NCI-H2196 (cell line): ENCODE data around the gene MORN1.

Experiments used
- DNase-seq: peaks from one replicate; lab custom pipeline; 2025; ENCODE audit not compliant: unreplicated experiment; lab: John Stamatoyannopoulos, UW

Gene MORN1

DNA sequence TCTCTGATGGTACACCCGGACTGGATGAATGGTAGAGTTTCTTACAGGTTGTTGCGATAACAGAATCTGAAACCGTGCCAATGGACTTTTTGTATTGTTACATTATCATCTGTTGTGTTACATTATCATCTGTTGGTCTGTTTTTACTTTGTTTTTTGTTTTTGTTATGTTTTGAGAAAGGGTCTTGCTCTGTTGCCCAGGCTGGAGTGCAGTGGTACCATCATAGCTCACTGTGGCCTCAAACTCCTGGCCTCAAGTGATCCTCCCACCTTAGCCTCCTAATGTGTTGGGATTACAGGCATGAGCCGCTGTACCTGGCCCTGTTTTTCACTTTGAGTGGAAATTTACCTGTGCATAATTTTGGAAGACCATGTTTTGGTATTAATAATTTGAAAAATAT lies 31.2 kb upstream of the MORN1 start:
- DNase-seq: no peak

DNA sequence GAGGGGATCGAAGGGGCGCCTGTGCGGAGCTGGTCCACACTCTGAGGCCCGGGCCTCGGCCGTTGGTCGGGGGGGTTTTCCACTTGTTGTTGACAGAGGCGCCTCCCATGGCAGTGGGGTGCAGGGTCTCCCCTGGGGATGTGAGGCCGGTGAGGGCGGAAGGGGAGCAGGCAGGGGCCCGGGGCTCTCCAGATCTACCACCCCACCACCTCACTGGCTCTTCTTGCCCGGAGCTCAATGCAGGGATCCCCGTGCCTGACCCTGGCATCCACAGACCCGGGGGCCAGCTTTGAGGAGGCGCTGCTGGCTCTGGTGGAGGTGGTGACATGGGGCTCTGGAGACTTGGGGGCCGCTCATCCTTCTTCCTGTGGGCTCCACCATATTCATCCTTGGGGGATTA lies 28.1 kb upstream of the MORN1 start:
- no peak for DNase-seq

DNA sequence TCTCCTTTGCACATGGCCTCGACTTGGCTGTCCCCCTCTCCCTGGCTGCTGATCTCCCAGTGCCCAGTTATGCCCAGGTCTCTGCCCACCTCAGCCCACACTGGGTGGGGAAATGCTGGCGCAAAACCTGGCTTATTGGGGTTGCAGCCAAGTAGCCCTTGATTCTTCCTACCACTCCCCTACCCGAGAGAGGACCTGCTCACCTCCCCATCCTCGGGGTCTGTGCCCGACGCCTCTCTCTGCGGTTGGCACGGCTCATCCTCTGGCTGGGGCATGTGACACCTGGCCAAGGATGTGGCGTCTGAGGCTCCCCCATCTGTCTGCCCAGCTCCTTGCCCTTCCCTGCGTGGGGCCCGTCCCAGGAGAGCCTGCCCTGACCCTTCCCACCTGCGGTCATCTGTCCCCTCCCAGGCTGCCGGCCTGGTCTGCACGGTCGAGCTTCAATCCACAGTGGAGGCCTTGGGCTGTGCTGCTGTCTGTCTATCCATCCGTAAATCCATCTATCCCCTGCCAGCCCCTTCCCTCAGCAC lies 27.5 kb upstream of the MORN1 start:
- no peak for DNase-seq

DNA sequence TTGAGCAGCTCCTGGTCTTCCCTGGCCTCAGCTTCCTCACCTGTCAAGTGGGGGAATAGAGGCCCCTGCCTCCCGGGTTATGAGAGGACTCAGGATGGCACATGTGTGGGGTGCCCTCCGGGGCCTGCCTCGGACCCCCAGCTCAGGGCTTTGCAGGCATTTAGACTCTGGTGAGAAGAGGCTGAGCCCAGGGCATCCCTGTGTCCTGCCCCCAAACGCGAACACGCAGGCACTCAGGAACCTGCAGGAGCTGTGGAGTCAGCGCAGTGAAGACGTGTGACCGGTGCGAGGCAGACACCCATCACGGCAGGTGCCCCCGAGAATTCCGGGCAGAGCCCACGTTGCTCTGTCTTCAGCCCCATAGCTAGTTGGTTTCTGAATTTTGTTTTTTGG lies 26.5 kb upstream of the MORN1 start:
- DNase-seq: no peak

DNA sequence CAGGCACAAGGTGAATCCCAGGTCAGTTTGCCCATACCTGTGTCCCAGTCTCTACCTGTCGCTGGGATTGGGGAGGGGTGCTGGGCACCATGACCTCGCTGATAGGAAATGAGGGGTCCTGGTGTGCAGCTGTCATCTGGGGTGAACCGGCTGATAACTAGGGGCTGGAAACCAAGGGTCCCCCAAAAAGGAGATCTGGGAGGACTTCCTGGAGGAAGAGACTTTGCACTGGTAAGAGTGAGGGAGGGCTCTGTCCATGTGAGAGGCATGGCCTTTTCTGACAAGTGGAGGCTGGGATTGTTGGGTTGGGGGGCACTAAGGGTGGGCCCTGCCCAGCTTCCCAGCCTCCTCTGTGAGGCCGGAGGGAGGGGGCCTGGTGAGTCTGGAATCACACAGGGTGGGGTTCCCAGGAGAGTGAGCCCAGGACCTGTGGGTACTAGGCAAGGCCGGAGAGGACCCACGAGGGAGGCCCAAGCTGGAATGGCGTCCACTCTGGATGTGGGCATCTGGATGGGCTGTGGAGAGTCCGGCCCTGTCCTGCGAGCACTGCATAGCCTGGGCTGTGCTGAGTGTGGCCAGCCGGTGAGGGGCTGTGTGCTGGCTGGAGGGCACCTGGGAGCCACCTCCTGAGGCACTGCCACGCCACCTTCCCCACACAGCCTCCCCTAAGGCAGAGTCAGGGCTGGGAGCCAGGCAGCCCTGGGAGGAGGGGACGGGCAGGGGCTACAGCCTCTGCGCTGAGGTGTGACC lies 25.9 kb upstream of the MORN1 start:
- DNase-seq: no peak

DNA sequence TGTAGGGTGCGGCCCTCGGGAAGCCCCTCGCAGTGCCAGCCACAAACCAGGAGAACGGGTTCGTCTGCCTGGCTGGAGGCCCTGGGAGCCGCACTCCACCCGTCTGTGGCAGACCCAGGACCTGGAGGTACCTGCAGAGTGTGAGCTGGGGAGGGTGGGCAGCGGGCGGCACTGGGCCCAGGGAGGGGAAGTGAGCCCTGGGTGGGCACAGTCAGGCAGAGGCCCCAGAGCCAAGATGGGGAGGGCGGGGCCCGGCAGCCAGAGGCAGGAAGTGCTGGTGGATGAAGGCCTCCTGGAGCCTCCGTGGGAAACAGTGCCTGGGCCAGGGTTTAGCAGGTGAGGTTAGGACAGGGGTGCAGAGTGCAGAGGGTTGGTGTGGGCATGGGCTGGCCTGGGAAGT lies 25.0 kb upstream of the MORN1 start:
- DNase-seq: no peak

DNA sequence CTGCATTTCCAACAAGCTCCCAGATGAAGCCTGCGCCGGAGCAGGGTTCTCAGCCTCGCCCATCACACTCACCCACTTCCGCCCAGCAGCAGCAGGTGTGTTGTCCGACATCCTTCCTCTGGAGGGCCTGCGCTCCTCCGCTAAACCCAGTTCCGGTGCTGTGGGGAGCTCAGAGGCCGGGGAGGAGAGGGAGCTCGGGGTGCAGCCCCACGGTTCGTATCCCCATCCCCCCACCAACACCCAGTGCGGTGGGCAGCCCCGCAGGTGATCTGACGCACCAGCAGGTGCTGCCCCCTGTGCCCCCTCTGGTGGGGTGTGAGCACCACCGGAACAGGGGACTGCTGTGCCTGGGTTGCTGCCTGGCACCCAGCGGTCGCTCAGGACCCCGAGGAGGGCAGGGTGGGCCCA lies 24.5 kb upstream of the MORN1 start:
- DNase-seq: no peak

DNA sequence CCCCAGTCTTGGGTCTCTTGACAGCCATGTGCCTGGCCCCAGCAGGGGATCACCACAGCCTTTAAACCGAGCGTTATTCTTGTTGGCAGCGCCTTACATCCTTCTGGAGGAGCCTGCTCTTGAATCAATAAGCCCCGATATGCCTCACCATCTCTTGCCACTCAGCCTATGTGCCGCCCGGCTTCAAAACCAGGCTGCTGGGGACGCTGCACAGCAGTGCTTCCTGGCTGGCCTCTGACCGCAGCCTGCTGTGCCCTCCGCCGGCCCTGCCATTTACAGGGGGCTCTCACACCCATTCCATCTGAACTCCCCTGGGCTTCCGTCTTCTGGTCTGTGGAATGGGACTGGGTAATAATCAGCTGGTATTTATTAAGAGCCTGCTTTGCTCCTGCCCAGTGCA lies 24.0 kb upstream of the MORN1 start:
- no peak for DNase-seq

DNA sequence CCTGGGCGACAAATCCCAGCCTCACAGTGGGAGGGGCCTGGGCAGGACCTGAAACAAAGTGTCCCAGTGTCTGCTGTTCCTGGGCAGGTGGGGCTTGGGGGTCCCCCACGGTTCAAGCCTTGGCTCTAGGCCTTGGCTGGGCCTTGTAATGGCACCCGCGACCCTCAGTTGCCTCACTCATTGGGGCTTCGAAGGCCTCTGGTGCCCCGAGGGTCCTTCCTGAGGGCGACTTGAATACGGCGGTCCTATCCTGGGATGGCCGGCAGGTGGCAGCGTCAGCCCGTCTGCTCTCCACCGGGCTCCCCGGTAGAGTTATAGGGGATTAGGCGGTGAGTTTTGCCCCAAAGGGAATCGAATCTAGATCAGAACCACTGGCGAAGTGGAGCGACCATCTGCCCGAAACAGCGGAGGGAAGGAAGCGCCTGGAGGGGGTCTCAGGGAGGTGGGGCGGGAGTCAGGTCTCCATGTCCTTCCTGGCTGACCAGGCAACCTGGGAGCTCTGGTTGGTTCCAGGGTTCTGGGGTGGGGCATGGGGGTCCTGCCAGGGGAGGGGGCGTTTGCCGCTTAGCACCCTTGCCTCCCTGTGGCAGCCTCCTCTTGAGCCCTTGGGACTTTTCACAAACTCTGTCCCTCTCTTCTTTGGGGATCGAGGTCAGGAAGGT lies 23.1 kb upstream of the MORN1 start:
- DNase-seq: peak; percentile 48

DNA sequence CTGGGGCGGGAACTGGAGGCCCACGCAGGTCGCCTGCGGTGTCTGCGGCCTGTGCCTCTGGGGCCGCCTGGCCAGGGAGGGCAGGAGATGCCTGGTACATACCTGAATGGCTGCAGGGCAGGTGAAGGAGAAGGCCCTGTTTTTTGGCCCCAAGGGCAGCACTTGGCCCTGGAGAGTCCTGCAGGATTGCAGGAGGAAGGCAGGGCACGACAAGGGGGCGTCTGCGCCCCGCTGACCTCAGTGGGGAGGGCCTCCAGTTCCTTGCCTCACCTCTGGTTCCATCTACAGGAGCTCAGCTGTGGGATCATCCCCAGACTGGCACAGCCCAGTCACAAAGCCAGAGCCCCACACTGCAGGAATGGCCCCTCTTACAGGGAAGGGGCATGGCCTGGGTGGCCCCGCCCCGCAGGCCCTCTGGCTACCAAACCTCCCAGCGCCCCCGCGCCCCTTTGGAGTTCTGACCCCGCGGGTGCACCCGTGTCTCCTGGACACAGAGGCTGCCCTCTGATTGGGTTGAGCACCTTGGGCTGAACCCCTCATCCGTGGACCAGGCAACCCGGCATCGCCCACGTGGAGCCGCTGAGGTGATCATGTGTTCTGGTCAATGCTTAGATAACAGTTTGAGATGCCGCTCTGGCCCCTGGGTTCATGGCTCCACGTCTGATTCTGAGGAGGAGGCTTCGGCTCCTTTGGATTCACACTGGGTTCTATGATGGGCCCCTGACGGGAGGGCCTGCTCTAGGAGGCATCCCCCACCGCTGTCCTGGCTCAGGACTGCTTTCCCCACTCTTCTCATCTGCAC lies 22.3 kb upstream of the MORN1 start:
- no peak for DNase-seq

DNA sequence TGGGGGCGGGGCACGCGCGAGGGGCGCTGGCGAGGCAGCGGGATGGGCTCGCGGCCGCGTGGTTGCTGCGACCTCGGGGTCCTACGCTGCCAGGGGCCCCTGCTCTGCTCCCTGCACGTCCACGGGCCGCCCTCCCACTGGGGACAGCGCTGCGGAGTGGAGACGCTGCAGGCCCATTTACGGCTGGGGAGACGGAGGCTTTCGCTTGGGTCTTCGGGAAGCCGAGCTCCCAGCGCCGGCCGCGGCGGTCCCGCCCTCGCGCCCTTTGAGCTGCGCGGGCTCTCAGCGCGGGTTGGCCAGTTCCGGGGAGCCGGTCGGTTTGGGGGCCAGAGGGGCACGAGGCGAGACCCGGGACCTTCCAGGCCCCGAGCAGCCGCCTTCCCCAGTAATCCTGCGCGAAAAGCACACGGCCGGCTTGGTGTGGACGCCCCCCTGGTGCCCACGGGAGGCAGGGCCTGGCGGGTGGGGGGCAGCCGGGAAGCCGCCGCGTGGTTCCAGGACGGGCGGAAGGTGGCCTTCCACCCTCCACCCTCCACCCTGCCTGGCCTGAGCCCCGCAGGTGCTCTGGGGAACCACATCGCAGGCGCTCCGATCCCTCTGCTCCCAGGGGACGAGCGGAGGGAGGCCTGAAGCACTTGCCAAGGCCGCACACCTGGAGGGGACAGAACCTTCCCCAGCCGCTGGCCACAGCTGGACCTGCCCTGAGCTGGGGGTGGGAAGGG lies 21.6 kb upstream of the MORN1 start:
- peak; percentile 69 for DNase-seq

DNA sequence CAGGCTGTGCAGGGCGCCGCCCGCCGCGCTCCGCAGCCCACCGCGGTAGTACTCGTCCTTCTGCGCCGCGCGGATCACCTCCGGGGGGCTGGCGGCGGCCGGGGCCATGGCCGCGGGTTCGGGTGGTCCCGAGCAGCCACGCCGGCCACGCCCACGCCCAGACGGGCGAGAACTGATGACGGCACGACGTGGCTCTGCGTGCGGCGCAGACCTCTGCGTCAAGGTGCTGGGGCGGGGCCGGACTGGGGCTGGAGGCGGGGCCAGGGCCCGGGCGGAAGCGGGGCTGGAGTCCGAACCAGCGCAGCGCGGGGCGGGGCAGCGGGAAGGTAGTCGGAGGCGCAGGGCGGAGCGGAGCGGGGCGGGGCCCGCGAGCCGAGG lies 21.0 kb upstream of the MORN1 start, which contains the start of gene PEX10:
Gene PEX10, minus strand, starts transcription at position 170 of the 378 bp plus-strand sequence. Its CDS starts 62 bp downstream, at position 108.
- DNase-seq: peak; percentile 97

DNA sequence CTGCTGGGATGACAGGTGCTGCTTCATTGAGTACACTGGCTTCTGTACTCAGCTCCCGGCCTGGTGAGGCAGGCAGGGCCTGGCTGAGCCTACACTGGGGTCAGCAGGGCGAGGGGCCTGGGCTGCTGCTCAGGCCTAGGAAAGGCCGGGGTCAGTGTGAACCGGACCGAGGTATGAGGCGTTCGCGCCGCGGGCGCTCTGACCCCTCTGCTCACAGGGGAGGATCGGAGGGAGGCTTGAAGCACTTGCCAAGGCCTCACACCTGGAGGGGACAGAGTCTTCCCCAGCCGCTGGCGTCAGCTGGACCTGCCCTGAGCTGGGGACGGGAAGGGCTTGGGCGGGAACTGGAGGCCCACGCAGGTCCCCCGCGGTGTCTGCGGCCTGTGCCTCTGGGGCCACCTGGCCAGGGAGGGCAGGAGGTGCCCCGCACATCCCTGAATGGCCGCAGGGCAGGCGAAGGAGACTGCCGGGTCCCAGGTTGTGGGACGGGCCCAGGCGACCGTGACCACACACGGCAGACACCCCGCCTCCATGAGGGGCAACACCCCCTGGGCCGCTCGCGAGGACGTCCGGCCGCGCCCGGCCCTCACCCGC lies 20.5 kb upstream of the MORN1 start:
- peak; percentile 53 for DNase-seq

DNA sequence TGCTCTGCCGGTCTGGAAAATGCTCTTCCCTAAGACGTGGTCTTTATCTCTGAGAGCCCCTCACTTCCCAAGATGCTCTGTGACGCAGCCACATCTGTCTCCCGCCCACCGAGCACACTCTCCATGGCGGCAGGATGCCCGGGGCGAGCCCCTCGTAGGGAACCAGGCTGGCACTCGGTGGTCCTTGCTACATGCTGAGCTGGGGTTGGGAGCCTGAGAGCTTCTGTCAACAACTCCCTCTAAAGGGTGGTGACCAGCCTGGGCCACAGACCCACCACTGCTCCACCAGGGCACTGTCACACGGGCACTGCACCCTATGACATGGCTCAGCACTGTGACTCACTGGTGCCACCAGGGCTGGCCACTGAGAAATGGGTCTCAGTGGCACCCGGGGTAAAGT lies 18.4 kb upstream of the MORN1 start:
- DNase-seq: no peak

DNA sequence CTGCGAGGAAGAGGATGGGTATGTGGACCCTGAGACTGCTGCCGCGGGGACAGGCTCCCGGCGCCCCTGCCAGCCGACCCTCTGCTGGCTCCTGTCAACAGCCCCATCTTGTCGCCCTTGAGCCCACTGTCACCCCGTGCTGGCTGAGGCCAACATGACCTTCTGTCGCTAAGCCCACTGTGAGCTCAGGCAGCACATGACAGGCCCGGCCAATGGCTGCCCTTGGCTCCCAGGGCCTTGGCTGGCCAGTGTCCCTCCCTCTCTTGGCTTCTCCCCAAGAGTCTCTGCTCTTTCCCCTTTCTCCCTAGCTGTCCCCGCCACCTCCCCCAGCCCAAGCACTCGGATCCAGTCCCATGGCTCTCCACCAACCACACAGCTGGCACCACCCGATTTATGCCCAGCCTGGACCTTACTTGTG lies 17.5 kb upstream of the MORN1 start:
- DNase-seq: no peak

DNA sequence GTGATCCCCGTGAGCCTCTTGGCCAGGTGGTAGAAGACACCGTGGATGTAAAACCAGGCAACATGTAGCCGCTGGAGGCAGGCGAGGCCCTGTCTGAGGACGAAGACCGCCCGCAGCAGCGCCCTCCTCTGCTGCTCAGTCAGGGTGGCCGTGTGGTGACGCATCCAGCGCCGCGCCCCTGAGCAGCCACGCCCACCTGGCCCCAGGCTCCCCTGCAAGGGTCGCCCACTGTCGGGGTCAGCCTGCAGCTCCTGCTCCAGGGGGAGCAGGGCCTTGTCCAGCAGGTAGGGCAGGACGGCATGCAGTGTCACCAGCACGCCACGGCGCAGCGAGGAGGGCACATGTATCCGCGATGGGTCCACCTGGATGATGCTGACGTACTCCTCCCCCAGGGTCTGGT lies 17.1 kb upstream of the MORN1 start:
- DNase-seq: no peak

DNA sequence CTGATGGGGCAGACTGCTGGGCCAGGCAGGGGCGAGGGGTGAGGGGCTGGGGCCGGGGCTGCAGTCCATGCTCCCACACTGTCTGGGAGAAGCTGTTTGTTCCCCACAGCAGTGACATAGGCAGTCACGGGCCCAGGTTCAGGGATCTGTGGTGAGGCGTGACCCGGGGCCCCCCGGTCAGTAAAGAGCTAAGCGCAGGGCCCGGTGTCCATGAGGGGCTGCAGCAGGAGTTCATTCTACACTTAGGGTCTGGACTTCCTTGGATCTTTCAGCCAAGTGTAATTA lies 16.6 kb upstream of the MORN1 start:
- no peak for DNase-seq

DNA sequence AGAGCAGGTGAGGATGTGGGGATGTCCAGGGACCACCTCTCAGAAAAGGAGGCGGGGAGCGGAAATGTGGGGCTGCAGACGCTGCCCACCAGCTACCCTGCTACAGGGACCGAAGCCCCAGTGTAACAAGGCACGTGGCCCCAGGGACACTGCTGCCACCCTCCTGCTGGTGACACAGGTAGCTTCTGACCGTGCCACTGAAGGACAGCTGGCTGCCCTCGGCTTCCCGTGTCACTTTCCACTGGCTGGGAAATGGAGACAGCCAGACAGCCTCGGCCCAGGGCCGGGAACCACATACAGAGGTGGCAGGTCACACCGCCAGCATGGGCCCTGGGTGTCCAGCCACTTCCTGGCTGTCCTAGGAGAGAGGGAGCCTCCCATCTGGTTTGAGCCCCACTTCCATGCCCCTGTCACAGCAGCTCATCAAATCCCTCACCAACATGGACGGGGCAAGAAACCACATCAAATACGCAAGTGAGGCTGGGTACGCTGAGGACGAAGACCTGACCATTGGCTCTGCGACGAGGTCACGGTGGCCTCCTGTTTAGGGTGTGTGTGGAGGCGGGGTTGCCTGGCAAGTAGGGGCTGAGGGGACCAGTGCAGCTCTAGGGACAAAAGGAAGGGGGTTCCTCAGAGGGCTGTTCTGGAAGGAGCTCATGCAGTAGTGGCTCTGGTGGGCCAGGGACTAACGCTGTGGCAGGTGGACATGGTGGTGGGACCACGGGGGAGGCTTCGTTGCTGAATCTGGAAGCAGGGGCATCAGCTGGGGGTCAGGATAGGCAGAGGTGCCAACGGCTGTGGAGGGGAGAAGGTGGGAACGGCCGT lies 16.0 kb upstream of the MORN1 start:
- no peak for DNase-seq

DNA sequence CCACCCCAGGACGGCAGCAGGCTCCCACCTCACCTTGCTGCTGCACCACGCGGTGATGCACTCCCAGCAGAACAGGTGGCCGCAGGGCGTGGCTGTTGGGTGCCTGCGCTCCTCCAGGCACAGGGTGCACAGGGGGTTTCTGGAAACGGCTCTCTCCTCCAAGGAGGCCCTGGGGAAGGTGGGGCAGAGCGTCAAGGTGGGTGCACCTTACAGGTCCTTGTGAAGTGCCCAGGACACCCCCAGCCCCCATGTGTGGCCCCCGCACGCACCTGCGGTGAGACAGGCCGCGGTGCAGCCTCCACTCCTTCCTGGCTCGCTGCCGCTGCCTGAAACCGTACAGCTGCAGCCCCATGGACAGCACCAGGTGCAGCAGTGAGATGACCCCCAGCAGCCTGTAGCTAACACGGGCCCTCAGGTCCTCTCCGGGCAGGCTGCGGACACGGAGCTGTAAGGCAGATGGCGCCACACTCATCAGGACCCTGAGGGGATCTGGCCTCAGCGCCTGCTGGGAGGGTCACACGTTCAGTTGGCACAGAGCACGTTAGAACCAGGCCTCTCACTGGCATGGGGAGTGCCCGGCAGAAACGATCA lies 15.2 kb upstream of the MORN1 start:
- DNase-seq: peak; percentile 57
